ENCODE measurements around the gene OSBPL7. TPM values are rescaled to one million over a fixed set of nuclear protein-coding genes. Genes with fewer than 3 reads are reported as not detected.

OSBPL7 gene
- total and polyA plus RNA-seq, 2 donors (not counting 1 experiment from before 2014, with no cell fraction given): 51.0 to 61.3 TPM

DNA sequence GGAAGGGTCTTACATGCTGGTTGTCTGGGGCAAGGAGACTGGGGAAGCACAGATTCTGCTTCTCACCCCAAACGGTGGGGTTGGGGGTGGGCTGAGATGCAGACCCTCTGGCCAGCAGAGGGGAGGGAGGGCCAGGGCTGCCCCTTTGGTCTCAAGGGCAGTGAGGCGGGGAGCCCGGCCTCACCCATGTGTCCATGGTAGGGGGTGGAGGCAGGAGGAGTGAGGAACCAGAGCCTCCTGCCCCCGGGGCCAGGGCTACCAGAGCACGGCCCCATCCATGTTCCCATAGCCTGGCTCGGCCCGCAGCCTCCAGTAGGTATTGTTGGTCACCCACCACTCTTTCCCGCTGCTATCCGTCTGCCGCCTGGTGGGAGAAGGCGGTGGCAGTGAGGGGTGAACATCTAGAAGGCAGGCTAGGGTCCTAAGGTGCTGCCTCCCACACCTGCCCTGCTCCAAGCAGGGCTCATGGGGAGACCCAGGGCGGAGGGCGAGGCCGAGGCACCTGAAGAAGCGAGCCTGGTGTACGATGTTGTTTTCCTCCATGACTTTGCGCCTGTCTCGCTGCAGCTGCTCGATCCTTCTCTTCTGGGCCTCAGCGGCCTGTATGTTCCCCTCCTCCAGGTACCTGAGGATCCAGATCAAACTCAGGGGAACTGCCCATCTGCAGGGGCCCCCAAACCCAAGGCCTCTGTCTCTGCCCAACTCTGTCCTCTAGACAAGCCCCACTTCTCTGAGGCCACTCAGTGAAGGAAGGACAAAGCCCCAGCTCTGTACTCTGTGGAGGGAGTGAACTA, 13.4 kb downstream of the OSBPL7 start:
- Histone ChIP-seq H2AFZ (ENCODE audit: insufficient read depth, low read depth, low read length, poor library complexity, severe bottlenecking) (no peak overlapping the region), H3K4me1 (ENCODE audit: control insufficient read depth in 2 of 2, insufficient read depth in 2 of 2, low read length in 2 of 2) (no peaks in the 10 kb centered on the region), H3K27me3 (replicated peaks in 1 of 4; ENCODE audit: control extremely low read depth in 1 of 4, control insufficient read depth in 3 of 4, insufficient read depth in 4 of 4, low read length in 3 of 4) (peaks cover 0 to 3% (median 0%) of the 10 kb centered on the region in 4 experiments), H3K36me3 (replicated peaks in 1 of 2; ENCODE audit: control extremely low read depth in 1 of 2, control insufficient read depth in 1 of 2, extremely low read depth in 1 of 2, insufficient read depth in 2 of 2, low read length in 1 of 2) (peaks cover 0 to 45% of the 10 kb centered on the region in 2 experiments), H3K9ac (ENCODE audit: low read length) (no peak overlapping the region), H3K9me3 (ENCODE audit: control extremely low read depth in 1 of 3, control insufficient read depth in 2 of 3, insufficient read depth in 1 of 3, low read length in 2 of 3) (no peaks in the 10 kb centered on the region), H3K4me2 (replicated peaks; ENCODE audit: low read depth, low read length, poor library complexity, severe bottlenecking) (no peak overlapping the region), H3K4me3 (ENCODE audit: control extremely low read depth in 1 of 5, extremely low read depth in 1 of 5, insufficient read depth in 1 of 5, low read depth in 2 of 5, low read length in 4 of 5) (no peak overlapping the region), H4K20me1 (ENCODE audit: control insufficient read depth, insufficient read depth, low read length, poor library complexity, severe bottlenecking) (no peaks in the 10 kb centered on the region), H3K27ac (ENCODE audit: low read length in 2 of 2) (no peak overlapping the region), H3K79me2 (ENCODE audit: control insufficient read depth, insufficient read depth, low read length) (no peaks in the 10 kb centered on the region)
- DNase-seq (no peak), ATAC-seq (ENCODE audit: low read depth) (no peak)
- H3K4me3 Mint-ChIP-seq: no peak overlapping the region
- ChIA-PET POLR2A (no interaction called here), CTCF (interaction anchor here (0.7 kb wide), 1 partner anchor 75 kb away, joined by 3 read pairs; the partner anchor contains the start of gene TBX21)
- 97% methylated on average over 20 of the region's 20 CpGs for WGBS (ENCODE audit: insufficient coverage)
- intact Hi-C loops (cut with micrococcal nuclease): loop anchor here (10.0 kb wide), 1 partner anchor 113 kb away; the partner anchor contains the start of gene TBKBP1
- H3K9me3 Mint-ChIP-seq (ENCODE audit: insufficient read depth): no peaks in the 10 kb centered on the region
- no peak overlapping the region for H3K27ac Mint-ChIP-seq
- TF ChIP-seq EZH2 (IDR thresholded peaks at IDR 0.05; ENCODE audit: borderline replicate concordance, insufficient read depth, low read depth, low read length, poor library complexity, severe bottlenecking): no peak
- TF ChIP-seq, protein P1, sequence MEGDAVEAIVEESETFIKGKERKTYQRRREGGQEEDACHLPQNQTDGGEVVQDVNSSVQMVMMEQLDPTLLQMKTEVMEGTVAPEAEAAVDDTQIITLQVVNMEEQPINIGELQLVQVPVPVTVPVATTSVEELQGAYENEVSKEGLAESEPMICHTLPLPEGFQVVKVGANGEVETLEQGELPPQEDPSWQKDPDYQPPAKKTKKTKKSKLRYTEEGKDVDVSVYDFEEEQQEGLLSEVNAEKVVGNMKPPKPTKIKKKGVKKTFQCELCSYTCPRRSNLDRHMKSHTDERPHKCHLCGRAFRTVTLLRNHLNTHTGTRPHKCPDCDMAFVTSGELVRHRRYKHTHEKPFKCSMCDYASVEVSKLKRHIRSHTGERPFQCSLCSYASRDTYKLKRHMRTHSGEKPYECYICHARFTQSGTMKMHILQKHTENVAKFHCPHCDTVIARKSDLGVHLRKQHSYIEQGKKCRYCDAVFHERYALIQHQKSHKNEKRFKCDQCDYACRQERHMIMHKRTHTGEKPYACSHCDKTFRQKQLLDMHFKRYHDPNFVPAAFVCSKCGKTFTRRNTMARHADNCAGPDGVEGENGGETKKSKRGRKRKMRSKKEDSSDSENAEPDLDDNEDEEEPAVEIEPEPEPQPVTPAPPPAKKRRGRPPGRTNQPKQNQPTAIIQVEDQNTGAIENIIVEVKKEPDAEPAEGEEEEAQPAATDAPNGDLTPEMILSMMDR (IDR thresholded peaks at IDR 0.05): no peak
- no peaks in the 10 kb centered on the region for H3K4me1 Mint-ChIP-seq
- no peaks in the 10 kb centered on the region for H3K27me3 Mint-ChIP-seq

GRCh38 chr17:47807421-47807820, 14.2 kb downstream of the OSBPL7 start:
- Histone ChIP-seq H3K79me2 (ENCODE audit: control insufficient read depth, insufficient read depth, low read length) (no peaks in the 10 kb centered on the region), H2AFZ (ENCODE audit: insufficient read depth, low read depth, low read length, poor library complexity, severe bottlenecking) (no peak overlapping the region), H3K4me1 (ENCODE audit: control insufficient read depth in 2 of 2, insufficient read depth in 2 of 2, low read length in 2 of 2) (no peaks in the 10 kb centered on the region), H4K20me1 (ENCODE audit: control insufficient read depth, insufficient read depth, low read length, poor library complexity, severe bottlenecking) (no peaks in the 10 kb centered on the region), H3K4me3 (ENCODE audit: control extremely low read depth in 1 of 5, extremely low read depth in 1 of 5, insufficient read depth in 1 of 5, low read depth in 2 of 5, low read length in 4 of 5) (no peak overlapping the region), H3K9ac (ENCODE audit: low read length) (no peak overlapping the region), H3K4me2 (replicated peaks; ENCODE audit: low read depth, low read length, poor library complexity, severe bottlenecking) (no peak overlapping the region), H3K9me3 (ENCODE audit: control extremely low read depth in 1 of 3, control insufficient read depth in 2 of 3, insufficient read depth in 1 of 3, low read length in 2 of 3) (no peaks in the 10 kb centered on the region), H3K27me3 (replicated peaks in 1 of 4; ENCODE audit: control extremely low read depth in 1 of 4, control insufficient read depth in 3 of 4, insufficient read depth in 4 of 4, low read length in 3 of 4) (peaks cover 0 to 4% (median 0%) of the 10 kb centered on the region in 4 experiments), H3K27ac (ENCODE audit: low read length in 2 of 2) (no peak overlapping the region), H3K36me3 (replicated peaks in 1 of 2; ENCODE audit: control extremely low read depth in 1 of 2, control insufficient read depth in 1 of 2, extremely low read depth in 1 of 2, insufficient read depth in 2 of 2, low read length in 1 of 2) (peaks cover 0 to 41% of the 10 kb centered on the region in 2 experiments)
- H3K4me1 Mint-ChIP-seq: no peaks in the 10 kb centered on the region
- no peak overlapping the region for H3K4me3 Mint-ChIP-seq
- TF ChIP-seq, protein P1 (IDR thresholded peaks at IDR 0.05): no peak
- no peak for TF ChIP-seq EZH2 (IDR thresholded peaks at IDR 0.05; ENCODE audit: borderline replicate concordance, insufficient read depth, low read depth, low read length, poor library complexity, severe bottlenecking)
- H3K27ac Mint-ChIP-seq: no peak overlapping the region
- DNase-seq (no peak), ATAC-seq (ENCODE audit: low read depth) (no peak)
- WGBS (ENCODE audit: insufficient coverage): 100% methylated on average over 4 of the region's 11 CpGs
- CTCF ChIA-PET: interaction anchor here (0.6 kb wide), 1 partner anchor 92 kb away, joined by 3 read pairs; no protein-coding TSS in a partner anchor
- intact Hi-C loops (cut with micrococcal nuclease): loop anchor here (10.0 kb wide), 1 partner anchor 113 kb away; the partner anchor contains the start of gene TBKBP1
- H3K27me3 Mint-ChIP-seq: no peaks in the 10 kb centered on the region
- POLR2A ChIA-PET: no interaction called here
- no peaks in the 10 kb centered on the region for H3K9me3 Mint-ChIP-seq (ENCODE audit: insufficient read depth)
